ENCODE measurements around the gene SCARB1. TPM values are rescaled to one million over a fixed set of nuclear protein-coding genes. Genes with fewer than 3 reads are reported as not detected.

Gene SCARB1
- total and polyA plus RNA-seq, 2 experiments from 2014 or later = 31.0 to 62.5 TPM

- ATAC-seq = peak; percentile 82
- DNase-seq (ENCODE audit: low spot score) = peak; percentile 55
- Histone ChIP-seq H3F3A (replicated peaks; ENCODE audit: low read depth) (no peaks in the 10 kb centered on the region), H3K9me2 (ENCODE audit: insufficient read depth) (no peaks in the 10 kb centered on the region), H3K4me2 (no peak overlapping the region), H4K20me1 (replicated peaks; ENCODE audit: insufficient read depth) (no peaks in the 10 kb centered on the region), H3K4me1 (ENCODE audit: insufficient read depth) (peaks cover 13% of the 10 kb centered on the region), H3K27ac (ENCODE audit: low read depth) (0 out of 2 replicates have a peak overlapping the region, but pooled peaks have one; percentile 65), H3K27me3 (ENCODE audit: insufficient read depth) (no peaks in the 10 kb centered on the region), H3K79me2 (replicated peaks; ENCODE audit: insufficient read depth) (no peaks in the 10 kb centered on the region), H3K36me3 (ENCODE audit: insufficient read depth) (no peaks in the 10 kb centered on the region), H3K4me3 (no peak overlapping the region), H2AFZ (peak overlapping the region; percentile 92)
- Mint-ChIP-seq H3K4me3 (no peak overlapping the region), H3K27ac (no peak overlapping the region; the same call in 1 of the 2 replicates), H3K36me3 (ENCODE audit: low read depth) (no peaks in the 10 kb centered on the region; the same call in 2 of the 3 replicates), H3K27me3 (ENCODE audit: insufficient read depth, low read depth, poor library complexity) (peaks cover 14% of the 10 kb centered on the region), H3K4me1 (peaks cover 12% of the 10 kb centered on the region), H3K9me3 (peaks cover 3% of the 10 kb centered on the region; the same call in 1 of the 3 replicates)
- TF ChIP-seq CREB1 (CRISPR knock-in tag; IDR thresholded peaks at IDR 0.05; ENCODE audit: low read depth) (no peak), STAT1 (IDR thresholded peaks at IDR 0.05; ENCODE audit: unreplicated experiment) (no peak), EZH2 (IDR thresholded peaks at IDR 0.05; ENCODE audit: low read depth, unreplicated experiment) (no peak), ETS1 (IDR thresholded peaks at IDR 0.05) (no peak), ZNF114 (CRISPR knock-in tag; IDR thresholded peaks at IDR 0.05) (no peak), REST (IDR thresholded peaks at IDR 0.05; ENCODE audit: unreplicated experiment) (no peak), CTCF (conservative IDR thresholded peaks at IDR 0.05; ENCODE audit: low read depth in 2 of 2) (no peak), ZNF462 (CRISPR knock-in tag; IDR thresholded peaks at IDR 0.05) (no peak), POLR2AphosphoS5 (IDR thresholded peaks at IDR 0.05; ENCODE audit: low read depth) (no peak), JUNB (IDR thresholded peaks at IDR 0.05; ENCODE audit: unreplicated experiment) (no peak)
These were observed 5.5 kb upstream of the SCARB1 start for GRCh38 chr12:124869059-124869665.

All from GM23338 (cell line).